Body of pancreas (tissue), 4 donors: ENCODE results near the gene LTB4R.

Experiments used
- CTCF ChIP-seq, 7 experiments: fragments of 450-650 bp in 4 of 7; fragments of 200-600 bp in 3 of 7; sonication (generic) in 3 of 7; IDR thresholded peaks; one replicate each; pipeline ENCODE4 v1.5.1; 2016 to 2019; ENCODE audit warnings: antibody characterized with exemption in 7 of 7
- POLR2A ChIP-seq, 3 donors: fragments of 450-650 bp; IDR thresholded peaks; one replicate each; pipeline ENCODE4 v1.6.1; 2016; ENCODE audit warnings: antibody characterized with exemption in 3 of 3, mild to moderate bottlenecking in 2 of 3

GRCh38 chr14:24278424-24278823, 32.9 kb upstream of the LTB4R start:
- TF ChIP-seq POLR2A (IDR thresholded peaks at IDR 0.05), result no peak
- no peak for TF ChIP-seq CTCF (IDR thresholded peaks at IDR 0.05)
